ENCODE measurements around the gene TSPAN2. TPM values are rescaled to one million over a fixed set of nuclear protein-coding genes. Genes with fewer than 3 reads are reported as not detected.

Gene TSPAN2
- total and polyA plus RNA-seq, 9 of the 15 experiments (the other 6 are each of a cell fraction or from before 2014, with no cell fraction given): not detected

DNA sequence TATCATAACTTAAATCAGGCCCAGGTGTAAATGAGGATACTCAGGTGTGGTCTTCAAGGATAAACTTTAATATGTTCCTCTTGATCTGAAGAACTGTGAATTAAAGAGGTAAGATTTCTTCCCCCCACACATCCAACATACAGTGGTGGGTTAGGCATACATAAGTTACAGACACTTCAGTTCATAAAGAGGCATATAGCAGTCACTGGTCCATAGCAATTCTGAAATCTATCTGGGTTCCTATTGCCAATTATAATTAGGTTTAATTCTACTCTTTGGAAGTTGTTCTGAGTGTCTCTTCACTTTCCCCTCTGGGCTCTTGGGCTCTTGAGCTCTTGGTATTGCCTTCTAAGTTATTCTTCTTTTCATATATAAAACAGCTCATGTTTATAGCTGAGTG lies 32.5 kb upstream of the TSPAN2 start:
- FAIRE-seq: no peak
- Histone ChIP-seq H3K9me3 (replicated peaks; ENCODE audit: control insufficient read depth, insufficient read depth, low read depth, low read length) (no peaks in the 10 kb centered on the region; the same call in 1 of the 2 replicates), H3K4me1 (replicated peaks in 1 of 2; ENCODE audit: control insufficient read depth in 2 of 2, insufficient read depth in 2 of 2, low read length in 2 of 2) (no peaks in the 10 kb centered on the region), H3K36me3 (ENCODE audit: control insufficient read depth, insufficient read depth, low read length) (no peaks in the 10 kb centered on the region), H3K9me1 (ENCODE audit: control insufficient read depth, insufficient read depth, low read length) (no peaks in the 10 kb centered on the region), H3K27me3 (ENCODE audit: control insufficient read depth in 2 of 2, insufficient read depth in 2 of 2, low read length in 2 of 2) (no peaks in the 10 kb centered on the region), H3K9ac (ENCODE audit: insufficient read depth in 1 of 2, low read depth in 2 of 2, low read length in 2 of 2) (no peak overlapping the region), H3K4me3 (no peak overlapping the region), H3K4me2 (ENCODE audit: insufficient read depth, low read length) (no peak overlapping the region), H2AFZ (ENCODE audit: low read depth, low read length) (no peak overlapping the region), H3K27ac (ENCODE audit: extremely low read depth, low read depth, low read length) (no peak overlapping the region), H3K79me2 (ENCODE audit: control insufficient read depth, insufficient read depth, low read length) (no peaks in the 10 kb centered on the region), H4K20me1 (replicated peaks; ENCODE audit: control insufficient read depth, insufficient read depth, low read length) (no peaks in the 10 kb centered on the region)
- ChIA-PET CTCF (ENCODE audit: low intra/inter-chr PET ratio) (no interaction called here), POLR2A (interaction anchor here (1.1 kb wide), 1 partner anchor 14 kb away, joined by 3 read pairs; no protein-coding TSS in a partner anchor)
- intact Hi-C loops (cut with micrococcal nuclease): no loop called here
- TF ChIP-seq SMAD4 (CRISPR knock-in tag; conservative IDR thresholded peaks at IDR 0.05): no peak
- no peak for TF ChIP-seq ZNF143 (CRISPR knock-in tag; IDR thresholded peaks at IDR 0.05)
- TF ChIP-seq ZNF584 (CRISPR knock-in tag; IDR thresholded peaks at IDR 0.05; ENCODE audit: low read depth): peak; percentile 98
- no peak for TF ChIP-seq CHD1 (IDR thresholded peaks at IDR 0.05; ENCODE audit: low read length)
- TF ChIP-seq, protein P1, sequence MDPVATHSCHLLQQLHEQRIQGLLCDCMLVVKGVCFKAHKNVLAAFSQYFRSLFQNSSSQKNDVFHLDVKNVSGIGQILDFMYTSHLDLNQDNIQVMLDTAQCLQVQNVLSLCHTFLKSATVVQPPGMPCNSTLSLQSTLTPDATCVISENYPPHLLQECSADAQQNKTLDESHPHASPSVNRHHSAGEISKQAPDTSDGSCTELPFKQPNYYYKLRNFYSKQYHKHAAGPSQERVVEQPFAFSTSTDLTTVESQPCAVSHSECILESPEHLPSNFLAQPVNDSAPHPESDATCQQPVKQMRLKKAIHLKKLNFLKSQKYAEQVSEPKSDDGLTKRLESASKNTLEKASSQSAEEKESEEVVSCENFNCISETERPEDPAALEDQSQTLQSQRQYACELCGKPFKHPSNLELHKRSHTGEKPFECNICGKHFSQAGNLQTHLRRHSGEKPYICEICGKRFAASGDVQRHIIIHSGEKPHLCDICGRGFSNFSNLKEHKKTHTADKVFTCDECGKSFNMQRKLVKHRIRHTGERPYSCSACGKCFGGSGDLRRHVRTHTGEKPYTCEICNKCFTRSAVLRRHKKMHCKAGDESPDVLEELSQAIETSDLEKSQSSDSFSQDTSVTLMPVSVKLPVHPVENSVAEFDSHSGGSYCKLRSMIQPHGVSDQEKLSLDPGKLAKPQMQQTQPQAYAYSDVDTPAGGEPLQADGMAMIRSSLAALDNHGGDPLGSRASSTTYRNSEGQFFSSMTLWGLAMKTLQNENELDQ (CRISPR knock-in tag; IDR thresholded peaks at IDR 0.05; ENCODE audit: borderline replicate concordance): no peak
- TF ChIP-seq, protein P2, sequence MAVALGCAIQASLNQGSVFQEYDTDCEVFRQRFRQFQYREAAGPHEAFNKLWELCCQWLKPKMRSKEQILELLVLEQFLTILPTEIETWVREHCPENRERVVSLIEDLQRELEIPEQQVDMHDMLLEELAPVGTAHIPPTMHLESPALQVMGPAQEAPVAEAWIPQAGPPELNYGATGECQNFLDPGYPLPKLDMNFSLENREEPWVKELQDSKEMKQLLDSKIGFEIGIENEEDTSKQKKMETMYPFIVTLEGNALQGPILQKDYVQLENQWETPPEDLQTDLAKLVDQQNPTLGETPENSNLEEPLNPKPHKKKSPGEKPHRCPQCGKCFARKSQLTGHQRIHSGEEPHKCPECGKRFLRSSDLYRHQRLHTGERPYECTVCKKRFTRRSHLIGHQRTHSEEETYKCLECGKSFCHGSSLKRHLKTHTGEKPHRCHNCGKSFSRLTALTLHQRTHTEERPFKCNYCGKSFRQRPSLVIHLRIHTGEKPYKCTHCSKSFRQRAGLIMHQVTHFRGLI (CRISPR knock-in tag; IDR thresholded peaks at IDR 0.05): no peak
- TF ChIP-seq TAF7 (tag; IDR thresholded peaks at IDR 0.05): no peak
- TF ChIP-seq POLR3A (IDR thresholded peaks at IDR 0.05; ENCODE audit: borderline replicate concordance, extremely low read depth, insufficient read depth, insufficient read length): no peak
- ATAC-seq: no peak
- BruUV-seq (replicated peaks): no TSS peak
- in situ Hi-C loops (cut with MboI): no loop called here
- DNase-seq (ENCODE audit: extremely low read depth in 1 of 4, low spot score in 3 of 4): no peak

All from K562 (cell line).